Endothelial cell of umbilical vein (primary cell): Measurements from ENCODE around the gene NR5A1. TPM values are rescaled to one million over a fixed set of nuclear protein-coding genes. Genes with fewer than 3 reads are reported as not detected.

ENCODE experiments used
- BruUV-seq: library from RNA; stranded (reverse); fragments of 400-500 nt; replicated peaks from 2 replicates; lab custom pipeline; 2021; lab: Mats Ljungman, UMichigan
- CTCF ChIA-PET: fragments of 300-600, 350-600 bp; sonication (Branson Sonifier 250); formaldehyde crosslinking; loops from one replicate; lab custom pipeline; 2021; ENCODE audit warnings: antibody characterized with exemption, inconsistent platforms; lab: Charles Lee
- POLR2A ChIA-PET: fragments of 300-600, 350-600 bp; sonication (Branson Sonifier 250); formaldehyde crosslinking; loops from one replicate; lab custom pipeline; 2021; ENCODE audit warnings: antibody characterized with exemption, inconsistent platforms; lab: Charles Lee
- DNase-seq: peaks from one replicate; pipeline ENCODE4 v3.0.0-alpha.2; 2011; ENCODE audit warnings: low read depth, low spot score
- FAIRE-seq: peaks from 2 replicates; lab custom pipeline; 2011; peaks lifted over from hg19 to GRCh38; lab: Jason Lieb, UNC
- H2AFZ ChIP-seq: 2 replicates; pipeline ENCODE4 v1.6.0; 2012; ENCODE audit warnings: low read depth, low read length, control low read depth, inconsistent platforms
- H3K27ac ChIP-seq: 2 replicates; pipeline ENCODE4 v1.5.1; 2011; ENCODE audit warnings: low read depth, mild to moderate bottlenecking, control low read depth, low read length, moderate library complexity; ENCODE audit not compliant: insufficient read depth
- H3K27me3 ChIP-seq, 2 experiments: 2 replicates each; pipeline versions ENCODE4 v1.6.0 to v1.6.1; 2011; ENCODE audit warnings: low read length in 2 of 2, mixed read lengths in 1 of 2; ENCODE audit not compliant: control insufficient read depth in 2 of 2, insufficient read depth in 2 of 2
- H3K36me3 ChIP-seq, 2 experiments: 2 replicates in 1 of 2; 3 replicates in 1 of 2; pipeline ENCODE4 v1.5.1; 2011; ENCODE audit warnings: low read length in 2 of 2, mild to moderate bottlenecking in 1 of 2, moderate library complexity in 1 of 2; ENCODE audit not compliant: control insufficient read depth in 2 of 2, insufficient read depth in 2 of 2; ENCODE audit errors: extremely low read depth in 1 of 2
- H3K4me1 ChIP-seq: 3 replicates; pipeline ENCODE4 v1.5.1; 2011; ENCODE audit warnings: mild to moderate bottlenecking, low read length; ENCODE audit not compliant: control insufficient read depth, insufficient read depth; ENCODE audit errors: extremely low read depth
- H3K4me2 ChIP-seq: 2 replicates; pipeline ENCODE4 v1.6.1; 2011; ENCODE audit warnings: low read length, control low read depth, mixed read lengths; ENCODE audit not compliant: insufficient read depth
- H3K4me3 ChIP-seq, 3 experiments: fragments of 200-600 bp in 1 of 3; sonication (generic), shearing (Covaris generic) in 1 of 3; replicated peaks in 1 of 3; 2 replicates each; pipeline ENCODE4 v1.5.1; 2011 to 2016; ENCODE audit warnings: control low read depth in 3 of 3, low read length in 3 of 3, mild to moderate bottlenecking in 2 of 3, inconsistent platforms in 1 of 3, low read depth in 1 of 3, moderate library complexity in 1 of 3; ENCODE audit not compliant: insufficient read depth in 1 of 3
- H3K79me2 ChIP-seq: 2 replicates; pipeline ENCODE4 v1.6.0; 2012; ENCODE audit warnings: low read length, inconsistent platforms; ENCODE audit not compliant: control insufficient read depth, insufficient read depth
- H3K9ac ChIP-seq: replicated peaks from 2 replicates; pipeline ENCODE3; 2011; ENCODE audit warnings: low read length, control low read depth; ENCODE audit not compliant: insufficient read depth; ENCODE audit errors: extremely low read depth
- H3K9me1 ChIP-seq: replicated peaks from 3 replicates; pipeline ENCODE4 v1.6.0; 2011; ENCODE audit warnings: mild to moderate bottlenecking, low read length; ENCODE audit not compliant: control insufficient read depth, insufficient read depth; ENCODE audit errors: extremely low read depth
- H3K9me3 ChIP-seq: replicated peaks from 2 replicates; pipeline ENCODE4 v1.5.1; 2012; ENCODE audit warnings: low read length, inconsistent platforms; ENCODE audit not compliant: control insufficient read depth, insufficient read depth
- H4K20me1 ChIP-seq: replicated peaks from 2 replicates; pipeline ENCODE3; 2011; ENCODE audit warnings: mild to moderate bottlenecking, low read length; ENCODE audit not compliant: control insufficient read depth, insufficient read depth; ENCODE audit errors: extremely low read depth
- CTCF ChIP-seq, 2 donors: IDR thresholded peaks; 1 replicate in 1 of 2; 2 replicates in 1 of 2; pipeline ENCODE4 v1.5.1; 2011; ENCODE audit warnings: low read length in 2 of 2, mild to moderate bottlenecking in 2 of 2, moderate library complexity in 2 of 2, control low read depth in 1 of 2, inconsistent platforms in 1 of 2, low read depth in 1 of 2; ENCODE audit not compliant: insufficient read depth in 1 of 2; ENCODE audit errors: extremely low read depth in 1 of 2
- EZH2 ChIP-seq: IDR thresholded peaks from 2 replicates; pipeline ENCODE4 v1.6.1; 2012; ENCODE audit warnings: borderline replicate concordance, low read depth, mild to moderate bottlenecking, moderate library complexity, low read length, inconsistent platforms; ENCODE audit not compliant: severe bottlenecking
- FOS ChIP-seq: IDR thresholded peaks from 2 replicates; pipeline ENCODE4 v1.6.1; 2011; ENCODE audit warnings: mild to moderate bottlenecking, low read length, moderate library complexity, borderline replicate concordance; ENCODE audit not compliant: insufficient read depth
- GATA2 ChIP-seq: IDR thresholded peaks from 2 replicates; pipeline ENCODE4 v1.7.0; 2011; ENCODE audit warnings: low read depth, mild to moderate bottlenecking, moderate library complexity, mixed read lengths, low read length; ENCODE audit not compliant: insufficient read length, insufficient read depth
- JUN ChIP-seq: IDR thresholded peaks from 2 replicates; pipeline ENCODE4 v1.6.1; 2011; ENCODE audit warnings: borderline replicate concordance, low read depth; ENCODE audit not compliant: insufficient read length, insufficient read depth
- MAX ChIP-seq: IDR thresholded peaks from 2 replicates; pipeline ENCODE4 v1.6.1; 2011; ENCODE audit not compliant: insufficient read depth, insufficient read length
- MYC ChIP-seq: IDR thresholded peaks from one replicate; pipeline ENCODE4 v1.6.1; 2011; ENCODE audit warnings: mild to moderate bottlenecking, low read depth, low read length
- POLR2A ChIP-seq: IDR thresholded peaks from 2 replicates; pipeline ENCODE4 v1.6.1; 2012; ENCODE audit warnings: low read depth, mild to moderate bottlenecking, control low read depth, low read length
- POLR2AphosphoS5 ChIP-seq: IDR thresholded peaks from 2 replicates; pipeline ENCODE4 v1.6.1; 2012; ENCODE audit warnings: low read depth, mild to moderate bottlenecking, control low read depth, low read length, moderate library complexity; ENCODE audit not compliant: insufficient read depth
- dilution Hi-C: fragments of 300-500 bp; cut with MboI; formaldehyde crosslinking; loops from one replicate; pipeline ENCODE4 v1.15.0; 2019; ENCODE audit warnings: low sequenced_read_pairs; ENCODE audit not compliant: extremely low pct_ligation_motif_present
- intact Hi-C: fragments of 100-400 bp; cut with micrococcal nuclease; formaldehyde crosslinking; loops from one replicate; pipeline ENCODE4 v1.10.0; 2022
- polyA plus RNA-seq, 4 experiments: library from polyadenylated mRNA; depleted of rRNA in 3 of 4; stranded (reverse) in 3 of 4; unstranded in 1 of 4; fragments of >200 nt; gene quantifications; 2 replicates each; pipeline versions ENCODE4 v1.2.1 to v1.2.3, GENCODE V29; 2011 to 2012; ENCODE audit warnings: missing spikeins in 1 of 4
- total RNA-seq: library from RNA; stranded (reverse); gene quantifications from 2 replicates; pipeline ENCODE4 v1.2.3, GENCODE V29; 2021

Gene NR5A1
- total and polyA plus RNA-seq, 2 donors (not counting 3 experiments of a cell fraction or from before 2014, with no cell fraction given), result not detected

- H3K36me3 ChIP-seq, result no peaks in the 10 kb centered on the region
- no peak overlapping the region for H2AFZ ChIP-seq
- dilution Hi-C loops, result no loop called here
- H3K4me2 ChIP-seq, result no peak overlapping the region
- no peak overlapping the region for H3K9ac ChIP-seq
- no peak overlapping the region for H3K4me3 ChIP-seq
- H3K27ac ChIP-seq, result no peak overlapping the region
- no peaks in the 10 kb centered on the region for H3K9me3 ChIP-seq
- no peaks in the 10 kb centered on the region for H3K79me2 ChIP-seq
- H3K9me1 ChIP-seq, result no peaks in the 10 kb centered on the region
- ChIA-PET CTCF (interaction anchor here (1.1 kb wide), 1 partner anchor 58 kb away, joined by 3 read pairs; no protein-coding TSS in a partner anchor), POLR2A (no interaction called here)
- no peak for FAIRE-seq
- TF ChIP-seq FOS (no peak), EZH2 (no peak), JUN (no peak), MAX (no peak), POLR2AphosphoS5 (no peak), MYC (no peak), POLR2A (no peak), GATA2 (no peak), CTCF (IDR thresholded peaks at IDR 0.05; ENCODE audit: extremely low read depth in 1 of 2, insufficient read depth in 1 of 2, low read depth in 1 of 2, low read length in 2 of 2) (no peak)
- no peaks in the 10 kb centered on the region for H3K4me1 ChIP-seq
- no TSS peak for BruUV-seq
- H3K27me3 ChIP-seq, result peaks cover 20 to 33% of the 10 kb centered on the region in 2 experiments
- H4K20me1 ChIP-seq, result no peaks in the 10 kb centered on the region
- no peak for DNase-seq
- intact Hi-C loops, result no loop called here
Measured at GRCh38 chr9:124479371-124479770, 27.8 kb downstream of the NR5A1 start.
